K562 (cell line): ENCODE data around the gene AFAP1.

ENCODE experiments used
- ARID2 ChIP-seq: fragments of 450-650 bp; IDR thresholded peaks from 2 replicates; pipeline ENCODE4 v1.6.1; 2017; ENCODE audit warnings: antibody characterized with exemption, mild to moderate bottlenecking
- CREB1 ChIP-seq, 2 experiments: sonication (generic) in 1 of 2; formaldehyde crosslinking in 1 of 2; IDR thresholded peaks; 2 replicates each; pipeline versions ENCODE4 v1.6.1 to v1.8.0; 2012 to 2022; ENCODE audit warnings: inconsistent platforms in 1 of 2, mild to moderate bottlenecking in 1 of 2, missing genetic modification reagents in 1 of 2, moderate library complexity in 1 of 2
- JUND ChIP-seq, 2 experiments: IDR thresholded peaks; 2 replicates in 1 of 2; 3 replicates in 1 of 2; pipeline ENCODE4 v1.6.1; 2011; ENCODE audit warnings: borderline replicate concordance in 2 of 2, low read depth in 2 of 2, low read length in 2 of 2, improper control_type of control experiment in 1 of 2, missing biosample characterization in 1 of 2, missing genetic modification characterization in 1 of 2, missing genetic modification reagents in 1 of 2
- KLF16 ChIP-seq: IDR thresholded peaks from 2 replicates; pipeline ENCODE4 v1.6.1; 2016; ENCODE audit warnings: antibody characterized with exemption
- POLR2AphosphoS5 ChIP-seq: IDR thresholded peaks from 2 replicates; pipeline ENCODE4 v1.6.1; 2011; ENCODE audit warnings: mild to moderate bottlenecking, low read depth, low read length, moderate library complexity; ENCODE audit not compliant: control insufficient read depth, insufficient read depth
- TCFL5 ChIP-seq: fragments of 250-450 bp; sonication (Bioruptor Pico); conservative IDR thresholded peaks from 2 replicates; pipeline ENCODE4 v1.6.1; 2021; ENCODE audit warnings: mild to moderate bottlenecking, moderate library complexity, matching md5 sums
- U2AF1 ChIP-seq: fragments of 200-400 bp; formaldehyde crosslinking; optimal IDR thresholded peaks from 2 replicates; pipeline ENCODE3; 2017; ENCODE audit warnings: mild to moderate bottlenecking, low read depth, low read length, moderate library complexity
- ZBTB8A ChIP-seq: fragments of 450-650 bp; IDR thresholded peaks from 2 replicates; pipeline ENCODE4 v1.6.1; 2018; ENCODE audit warnings: mild to moderate bottlenecking, moderate library complexity; ENCODE audit not compliant: partially characterized antibody
- ZNF174 ChIP-seq: fragments of 250-450 bp; sonication (Bioruptor Pico); IDR thresholded peaks from 2 replicates; pipeline ENCODE4 v1.4.0; 2020; ENCODE audit warnings: mild to moderate bottlenecking
- TF ChIP-seq, protein P1 (sequence below): fragments of 250-450 bp; sonication (Bioruptor Pico); IDR thresholded peaks from 2 replicates; pipeline ENCODE4 v1.5.0; 2020; ENCODE audit warnings: mild to moderate bottlenecking
- TF ChIP-seq, protein P2 (sequence below): fragments of 450-650 bp; formaldehyde crosslinking; IDR thresholded peaks from 2 replicates; pipeline ENCODE4 v1.4.0; 2022; ENCODE audit warnings: missing genetic modification characterization

DNA sequence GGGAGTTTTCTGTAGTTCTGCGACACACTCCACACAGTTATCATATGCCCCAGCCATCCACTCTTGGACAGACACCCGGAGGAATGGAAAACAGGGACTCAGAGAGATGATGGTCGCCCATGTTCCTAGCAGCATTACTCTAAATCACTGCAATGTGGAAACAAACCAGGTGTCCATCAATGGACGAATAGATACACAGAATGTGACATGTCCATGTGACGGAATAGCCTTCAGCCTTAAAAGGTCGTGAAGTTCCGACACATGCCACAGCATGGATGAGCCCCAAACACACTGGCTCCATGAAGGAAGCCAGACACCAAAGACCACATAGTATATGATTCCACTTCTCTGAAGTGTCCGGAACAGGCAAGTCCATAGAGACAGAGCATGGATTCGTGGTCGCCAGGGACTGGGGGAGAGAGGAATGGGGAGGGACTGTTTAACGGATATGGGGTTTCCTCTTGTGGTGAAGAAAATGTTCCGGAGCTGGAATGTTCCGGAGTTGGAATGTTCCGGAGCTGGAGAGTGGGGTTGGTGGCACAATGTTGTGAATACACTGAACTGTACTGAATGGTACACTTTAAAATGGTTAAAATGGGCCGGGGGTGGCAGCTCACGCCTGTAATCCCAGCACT lies 28.7 kb upstream of the AFAP1 start:
- no peak for TF ChIP-seq ARID2
- TF ChIP-seq KLF16, result no peak
- TF ChIP-seq, protein P1, sequence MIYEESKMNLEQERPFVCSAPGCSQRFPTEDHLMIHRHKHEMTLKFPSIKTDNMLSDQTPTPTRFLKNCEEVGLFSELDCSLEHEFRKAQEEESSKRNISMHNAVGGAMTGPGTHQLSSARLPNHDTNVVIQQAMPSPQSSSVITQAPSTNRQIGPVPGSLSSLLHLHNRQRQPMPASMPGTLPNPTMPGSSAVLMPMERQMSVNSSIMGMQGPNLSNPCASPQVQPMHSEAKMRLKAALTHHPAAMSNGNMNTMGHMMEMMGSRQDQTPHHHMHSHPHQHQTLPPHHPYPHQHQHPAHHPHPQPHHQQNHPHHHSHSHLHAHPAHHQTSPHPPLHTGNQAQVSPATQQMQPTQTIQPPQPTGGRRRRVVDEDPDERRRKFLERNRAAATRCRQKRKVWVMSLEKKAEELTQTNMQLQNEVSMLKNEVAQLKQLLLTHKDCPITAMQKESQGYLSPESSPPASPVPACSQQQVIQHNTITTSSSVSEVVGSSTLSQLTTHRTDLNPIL, result no peak
- no peak for TF ChIP-seq JUND (IDR thresholded peaks at IDR 0.05; ENCODE audit: borderline replicate concordance, low read depth, low read length)
- TF ChIP-seq JUND (tag; IDR thresholded peaks at IDR 0.05; ENCODE audit: borderline replicate concordance, low read depth, low read length), result no peak
- no peak for TF ChIP-seq POLR2AphosphoS5
- TF ChIP-seq ZNF174 (CRISPR knock-in tag), result no peak
- TF ChIP-seq, protein P2, sequence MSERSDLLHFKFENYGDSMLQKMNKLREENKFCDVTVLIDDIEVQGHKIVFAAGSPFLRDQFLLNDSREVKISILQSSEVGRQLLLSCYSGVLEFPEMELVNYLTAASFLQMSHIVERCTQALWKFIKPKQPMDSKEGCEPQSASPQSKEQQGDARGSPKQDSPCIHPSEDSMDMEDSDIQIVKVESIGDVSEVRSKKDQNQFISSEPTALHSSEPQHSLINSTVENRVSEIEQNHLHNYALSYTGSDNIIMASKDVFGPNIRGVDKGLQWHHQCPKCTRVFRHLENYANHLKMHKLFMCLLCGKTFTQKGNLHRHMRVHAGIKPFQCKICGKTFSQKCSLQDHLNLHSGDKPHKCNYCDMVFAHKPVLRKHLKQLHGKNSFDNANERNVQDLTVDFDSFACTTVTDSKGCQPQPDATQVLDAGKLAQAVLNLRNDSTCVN (CRISPR knock-in tag), result no peak
- no peak for TF ChIP-seq CREB1 (IDR thresholded peaks at IDR 0.05)
- no peak for TF ChIP-seq CREB1 (CRISPR knock-in tag; IDR thresholded peaks at IDR 0.05)
- no peak for TF ChIP-seq TCFL5
- no peak for TF ChIP-seq ZBTB8A
- TF ChIP-seq U2AF1, result no peak
